GM19438 (cell line): ENCODE data around the gene STK38L.
A peak's percentile ranks its signal among the peaks of the same experiment; 100 is the strongest.

ENCODE experiments used
- ATAC-seq: cut with Tn5 transposase; IDR thresholded peaks from one replicate; pipeline ENCODE4 v1.9.1; 2021; ENCODE audit warnings: low read depth; ENCODE audit not compliant: unreplicated experiment

Gene STK38L

GRCh38 chr12:27304856-27305255, 60.8 kb downstream of the STK38L start:
- ATAC-seq, result no peak

GRCh38 chr12:27305673-27306456, 61.8 kb downstream of the STK38L start:
- no peak for ATAC-seq

- peak; percentile 69 for ATAC-seq
Observed at GRCh38 chr12:27309293-27309994, 65.4 kb downstream of the STK38L start.

GRCh38 chr12:27309995-27310315, 65.9 kb downstream of the STK38L start:
- no peak for ATAC-seq

- no peak for ATAC-seq
Observed at GRCh38 chr12:27316947-27317346, 72.9 kb downstream of the STK38L start.

- ATAC-seq, result no peak
Observed at GRCh38 chr12:27319409-27319808, 75.3 kb downstream of the STK38L start.

- no peak for ATAC-seq
Observed at GRCh38 chr12:27319848-27320247, 75.8 kb downstream of the STK38L start.

GRCh38 chr12:27324530-27324929, 80.4 kb downstream of the STK38L start:
- ATAC-seq, result no peak

GRCh38 chr12:27330846-27331245, 86.8 kb downstream of the STK38L start:
- no peak for ATAC-seq

GRCh38 chr12:27331291-27331926, 87.3 kb downstream of the STK38L start:
- ATAC-seq, result peak; percentile 43

- no peak for ATAC-seq
Observed at GRCh38 chr12:27331927-27332324, 87.8 kb downstream of the STK38L start.

GRCh38 chr12:27332407-27332713, 88.3 kb downstream of the STK38L start:
- no peak for ATAC-seq

GRCh38 chr12:27332714-27333402, 88.8 kb downstream of the STK38L start, which contains the start of gene BMAL2:
Gene BMAL2 (plus strand): TSS chr12:27332836. CDS start chr12:27333073, 237 bp downstream.
- ATAC-seq, result no peak

- ATAC-seq, result no peak
Observed at GRCh38 chr12:27333403-27334009, 89.4 kb downstream of the STK38L start.

GRCh38 chr12:27334042-27334720, 90.1 kb downstream of the STK38L start:
- no peak for ATAC-seq

- no peak for ATAC-seq
Observed at GRCh38 chr12:27334721-27335082, 90.6 kb downstream of the STK38L start.

GRCh38 chr12:27335364-27336281, 91.5 kb downstream of the STK38L start:
- ATAC-seq, result no peak

GRCh38 chr12:27336282-27336653, 92.2 kb downstream of the STK38L start:
- ATAC-seq, result no peak

GRCh38 chr12:27337376-27337775, 93.3 kb downstream of the STK38L start:
- ATAC-seq, result no peak
